H1 (cell line): Measurements from ENCODE around the gene GSTA2. TPM values are rescaled to one million over a fixed set of nuclear protein-coding genes. Genes with fewer than 3 reads are reported as not detected.

ENCODE experiments used
- CTCF ChIA-PET: fragments of 300-600 bp; sonication (Branson Sonifier 250); formaldehyde crosslinking; loops from one replicate; lab custom pipeline; 2021; ENCODE audit not compliant: partially characterized antibody; lab: Charles Lee
- POLR2A ChIA-PET: fragments of 300-600 bp; sonication (Branson Sonifier 250); formaldehyde crosslinking; loops from one replicate; lab custom pipeline; 2021; ENCODE audit warnings: inconsistent platforms; ENCODE audit not compliant: partially characterized antibody; lab: Charles Lee
- DNase-seq, 2 experiments: peaks; one replicate each; pipeline versions ENCODE4 v3.0.0 to v3.0.0-alpha.2; 2010 to 2022; ENCODE audit warnings: low spot score in 2 of 2, low read depth in 1 of 2, mixed read lengths in 1 of 2
- FAIRE-seq: peaks from 2 replicates; lab custom pipeline; 2011; peaks lifted over from hg19 to GRCh38; lab: Jason Lieb, UNC
- H2AFZ ChIP-seq: 2 replicates; pipeline ENCODE4 v1.8.1; 2012; ENCODE audit warnings: low read length, inconsistent platforms
- H2AK5ac ChIP-seq: 2 replicates; pipeline ENCODE4 v1.6.1; 2013; ENCODE audit warnings: low read depth, low read length
- H2BK120ac ChIP-seq: replicated peaks from 2 replicates; pipeline ENCODE3; 2013; ENCODE audit warnings: low read depth, low read length, inconsistent platforms
- H2BK12ac ChIP-seq: 2 replicates; pipeline ENCODE4 v1.6.1; 2013; ENCODE audit warnings: low read depth, low read length
- H2BK15ac ChIP-seq: 2 replicates; pipeline ENCODE4 v1.6.1; 2013; ENCODE audit warnings: low read length
- H2BK20ac ChIP-seq: 2 replicates; pipeline ENCODE4 v1.6.1; 2013; ENCODE audit warnings: low read length
- H2BK5ac ChIP-seq: 2 replicates; pipeline ENCODE4 v1.6.1; 2013; ENCODE audit warnings: low read depth, low read length
- H3K14ac ChIP-seq: 2 replicates; pipeline ENCODE4 v1.6.1; 2013; ENCODE audit warnings: inconsistent platforms; ENCODE audit not compliant: insufficient read length
- H3K18ac ChIP-seq: 2 replicates; pipeline ENCODE4 v1.6.1; 2013; ENCODE audit warnings: low read length; ENCODE audit errors: extremely low read depth
- H3K23ac ChIP-seq: 2 replicates; pipeline ENCODE4 v1.6.1; 2013; ENCODE audit warnings: inconsistent platforms; ENCODE audit not compliant: insufficient read length
- H3K23me2 ChIP-seq: 2 replicates; pipeline ENCODE4 v1.6.1; 2013; ENCODE audit warnings: low read depth, low read length
- H3K27ac ChIP-seq: 2 replicates; pipeline ENCODE4 v1.6.1; 2011; ENCODE audit warnings: low read depth, low read length, inconsistent platforms
- H3K27me3 ChIP-seq, 4 experiments: replicated peaks in 1 of 4; 1 replicate in 1 of 4; 2 replicates in 3 of 4; pipeline versions ENCODE4 v1.6.1 to v1.8.1; 2011 to 2013; ENCODE audit warnings: low read length in 3 of 4, mild to moderate bottlenecking in 3 of 4, inconsistent platforms in 2 of 4, mixed read lengths in 2 of 4, moderate library complexity in 1 of 4; ENCODE audit not compliant: control insufficient read depth in 3 of 4, insufficient read depth in 3 of 4; ENCODE audit errors: extremely low read depth in 1 of 4
- H3K36me3 ChIP-seq, 4 experiments: 2 replicates each; pipeline versions ENCODE4 v1.6.1 to v1.8.1; 2011 to 2013; ENCODE audit warnings: mild to moderate bottlenecking in 4 of 4, low read length in 3 of 4, moderate library complexity in 2 of 4, control low read depth in 1 of 4, inconsistent platforms in 1 of 4; ENCODE audit not compliant: insufficient read depth in 4 of 4, control insufficient read depth in 2 of 4
- H3K4ac ChIP-seq: replicated peaks from 2 replicates; pipeline ENCODE3; 2013; ENCODE audit warnings: low read length, low read depth, mixed read lengths, inconsistent platforms; ENCODE audit not compliant: insufficient read length
- H3K4me1 ChIP-seq, 4 experiments: replicated peaks in 1 of 4; 1 replicate in 1 of 4; 2 replicates in 3 of 4; pipeline versions ENCODE4 v1.6.1 to v1.8.1; 2011 to 2013; ENCODE audit warnings: low read length in 3 of 4, inconsistent platforms in 2 of 4, mixed read lengths in 1 of 4; ENCODE audit not compliant: insufficient read depth in 4 of 4, control insufficient read depth in 3 of 4
- H3K4me2 ChIP-seq, 2 experiments: 2 replicates each; pipeline versions ENCODE4 v1.6.1 to v1.8.1; 2011 to 2013; ENCODE audit warnings: low read depth in 2 of 2, low read length in 2 of 2, control low read depth in 1 of 2, inconsistent platforms in 1 of 2, mild to moderate bottlenecking in 1 of 2; ENCODE audit not compliant: insufficient read depth in 1 of 2
- H3K4me3 ChIP-seq, 4 experiments: fragments of 200-600, 300-600 bp in 1 of 4; sonication (generic), shearing (Covaris generic), sonication (Bioruptor Twin) in 1 of 4; 2 replicates each; pipeline versions ENCODE4 v1.5.1 to v1.8.1; 2011 to 2016; ENCODE audit warnings: low read length in 4 of 4, low read depth in 3 of 4, control low read depth in 2 of 4, inconsistent platforms in 2 of 4, mild to moderate bottlenecking in 2 of 4, mixed read lengths in 1 of 4, moderate library complexity in 1 of 4; ENCODE audit not compliant: insufficient read depth in 2 of 4; ENCODE audit errors: extremely low read depth in 1 of 4
- H3K56ac ChIP-seq: replicated peaks from 2 replicates; pipeline ENCODE3; 2013; ENCODE audit warnings: low read depth, mild to moderate bottlenecking, mixed read lengths, low read length, inconsistent platforms; ENCODE audit not compliant: insufficient read length
- H3K79me1 ChIP-seq: 2 replicates; pipeline ENCODE4 v1.6.1; 2013; ENCODE audit warnings: low read depth, low read length, control low read depth
- H3K79me2 ChIP-seq, 2 experiments: 2 replicates each; pipeline versions ENCODE4 v1.6.1 to v1.8.1; 2012 to 2013; ENCODE audit warnings: low read length in 2 of 2, mild to moderate bottlenecking in 2 of 2, inconsistent platforms in 1 of 2; ENCODE audit not compliant: insufficient read depth in 2 of 2, control insufficient read depth in 1 of 2
- H3K9ac ChIP-seq, 4 experiments: replicated peaks in 1 of 4; 1 replicate in 1 of 4; 2 replicates in 3 of 4; pipeline versions ENCODE4 v1.6.1 to v1.8.1; 2011 to 2013; ENCODE audit warnings: low read depth in 3 of 4, low read length in 3 of 4, control low read depth in 2 of 4, mild to moderate bottlenecking in 2 of 4, moderate library complexity in 2 of 4, inconsistent platforms in 1 of 4; ENCODE audit errors: extremely low read depth in 1 of 4
- H3K9me3 ChIP-seq, 2 experiments: 2 replicates each; pipeline versions ENCODE4 v1.6.1 to v1.8.1; 2012 to 2013; ENCODE audit warnings: mild to moderate bottlenecking in 2 of 2, moderate library complexity in 2 of 2, control low read depth in 1 of 2, inconsistent platforms in 1 of 2, low read depth in 1 of 2, low read length in 1 of 2, mixed read lengths in 1 of 2; ENCODE audit not compliant: insufficient read depth in 2 of 2
- H4K20me1 ChIP-seq, 2 experiments: replicated peaks in 1 of 2; 2 replicates each; pipeline versions ENCODE3 to v1.8.1; 2011 to 2013; ENCODE audit warnings: inconsistent platforms in 2 of 2, low read length in 2 of 2, mild to moderate bottlenecking in 1 of 2; ENCODE audit not compliant: insufficient read depth in 2 of 2, control insufficient read depth in 1 of 2
- H4K5ac ChIP-seq: 2 replicates; pipeline ENCODE4 v1.6.1; 2013; ENCODE audit warnings: low read length, low read depth, mixed read lengths, inconsistent platforms; ENCODE audit not compliant: insufficient read length
- H4K8ac ChIP-seq: 2 replicates; pipeline ENCODE4 v1.8.0; 2013; ENCODE audit warnings: mild to moderate bottlenecking, moderate library complexity, low read length, inconsistent platforms; ENCODE audit not compliant: insufficient read depth; ENCODE audit errors: extremely low read depth
- H4K91ac ChIP-seq: replicated peaks from 2 replicates; pipeline ENCODE3; 2013; ENCODE audit warnings: low read length, mixed read lengths, inconsistent platforms; ENCODE audit not compliant: insufficient read length
- CTBP2 ChIP-seq: IDR thresholded peaks from 2 replicates; pipeline ENCODE4 v1.7.0; 2011; ENCODE audit warnings: borderline replicate concordance, mild to moderate bottlenecking, moderate library complexity, mixed read lengths, low read length; ENCODE audit not compliant: insufficient read depth, insufficient read length
- EZH2 ChIP-seq: fragments of 200-600 bp; sonication (generic); IDR thresholded peaks from 2 replicates; pipeline ENCODE4 v1.7.1; 2012; ENCODE audit warnings: low read depth, mild to moderate bottlenecking, moderate library complexity, low read length, inconsistent platforms; ENCODE audit not compliant: severe bottlenecking
- NRF1 ChIP-seq: IDR thresholded peaks from 2 replicates; pipeline ENCODE4 v1.6.1; 2011; ENCODE audit warnings: mild to moderate bottlenecking, low read depth, low read length, improper control_type of control experiment
- WGBS, 2 experiments: shearing (Covaris generic) in 1 of 2; methylation state at CpG; one replicate each; pipeline versions ENCODE4 v1.1.6 to v1.1.7; 2013 to 2015; ENCODE audit warnings: low lambda C conversion rate in 2 of 2, mixed read lengths in 2 of 2, inconsistent platforms in 1 of 2, low coverage in 1 of 2, missing lambda C conversion rate in 1 of 2; ENCODE audit not compliant: insufficient replicate concordance in 2 of 2, insufficient coverage in 1 of 2, insufficient read length in 1 of 2; ENCODE audit errors: extremely low coverage in 1 of 2, missing lambda C conversion rate in 1 of 2; 5-methylcytosine and 5-hydroxymethylcytosine counted together
- polyA plus RNA-seq, 7 experiments: library from polyadenylated mRNA; depleted of rRNA in 3 of 7; stranded (reverse) in 5 of 7; unstranded in 2 of 7; fragments of >200 nt in 5 of 7; fragments of 200-250 nt in 2 of 7; gene quantifications; 1 replicate in 5 of 7; 2 replicates in 1 of 7; 4 replicates in 1 of 7; pipeline versions ENCODE4 v1.2.1 to v1.2.3, GENCODE V29; 2011 to 2013; ENCODE audit warnings: missing spikeins in 2 of 7, mixed read lengths in 2 of 7
- total RNA-seq: library from RNA; stranded (reverse); fragmentation: NEBNext Ultra II Directional; extraction: Animal tissue kit (Norgen Biotek cat#: 25700); gene quantifications from 2 replicates; pipeline ENCODE4 v1.2.1, GENCODE V29; 2021

GSTA2 gene
- total and polyA plus RNA-seq, 2 of the 8 experiments (the other 6 are each of a cell fraction or from before 2014, with no cell fraction given): 0.05 TPM; not detected in 1

GRCh38 chr6:52739134-52739533, 24.1 kb downstream of the GSTA2 start:
- Histone ChIP-seq H4K8ac (no peak overlapping the region), H4K20me1 (no peaks in the 10 kb centered on the region), H3K4me1 (peaks cover 0 to 6% (median 1%) of the 10 kb centered on the region in 4 experiments; a peak in 3 of 7 replicates), H3K18ac (no peak overlapping the region), H3K36me3 (no peaks in the 10 kb centered on the region), H3K79me2 (no peaks in the 10 kb centered on the region), H2AFZ (no peak overlapping the region), H3K56ac (no peak overlapping the region), H2BK12ac (no peak overlapping the region), H3K27ac (no peak overlapping the region), H3K4ac (no peak overlapping the region), H3K9ac (no peak overlapping the region), H3K27me3 (no peaks in the 10 kb centered on the region), H3K4me2 (no peak overlapping the region), H3K23me2 (no peaks in the 10 kb centered on the region), H4K5ac (no peak overlapping the region), H2BK15ac (no peak overlapping the region), H3K9me3 (no peaks in the 10 kb centered on the region), H3K14ac (no peak overlapping the region), H2BK120ac (no peak overlapping the region), H4K91ac (no peak overlapping the region), H3K23ac (no peak overlapping the region), H3K79me1 (no peaks in the 10 kb centered on the region), H2AK5ac (no peak overlapping the region), H3K4me3 (no peak overlapping the region), H2BK5ac (no peak overlapping the region), H2BK20ac (no peak overlapping the region)
- DNase-seq: no peak
- FAIRE-seq: no peak
- 44% methylated on average over 2 of the region's 2 CpGs; no CpG with 5 or more reads in 1 of the 2 experiments for WGBS, 2 experiments
- CTCF ChIA-PET: interaction anchor here (0.6 to 1.0 kb wide), 2 partner anchors 36 to 145 kb away, joined by 3 read pairs; no protein-coding TSS in a partner anchor
- POLR2A ChIA-PET: no interaction called here
- no peak for TF ChIP-seq CTBP2
- TF ChIP-seq EZH2: no peak
- no peak for TF ChIP-seq NRF1
